Hematopoietic multipotent progenitor cell (in vitro differentiated cells): ENCODE data around the gene TBL1X. TPM values are rescaled to one million over a fixed set of nuclear protein-coding genes. Genes with fewer than 3 reads are reported as not detected.

Experiments used
- DNase-seq, 3 donors: peaks; one replicate each; pipeline ENCODE4 v3.0.0-alpha.2; 2011 to 2015; ENCODE audit warnings: low read depth in 2 of 3, low spot score in 2 of 3
- total RNA-seq: library from RNA; depleted of rRNA; stranded (reverse); fragments of >200 nt; gene quantifications from one replicate; pipeline ENCODE4 v1.2.3, GENCODE V29; 2012

Gene TBL1X
- total RNA-seq, 1 donor: 12.4 TPM

GRCh38 chrX:9576059-9576458 is 111.2 kb downstream of the TBL1X start:
- no peak for DNase-seq

GRCh38 chrX:9577555-9577954 is 112.7 kb downstream of the TBL1X start:
- DNase-seq: no peak

- DNase-seq: no peak
These were observed 113.4 kb downstream of the TBL1X start for GRCh38 chrX:9578083-9578779.

DNA sequence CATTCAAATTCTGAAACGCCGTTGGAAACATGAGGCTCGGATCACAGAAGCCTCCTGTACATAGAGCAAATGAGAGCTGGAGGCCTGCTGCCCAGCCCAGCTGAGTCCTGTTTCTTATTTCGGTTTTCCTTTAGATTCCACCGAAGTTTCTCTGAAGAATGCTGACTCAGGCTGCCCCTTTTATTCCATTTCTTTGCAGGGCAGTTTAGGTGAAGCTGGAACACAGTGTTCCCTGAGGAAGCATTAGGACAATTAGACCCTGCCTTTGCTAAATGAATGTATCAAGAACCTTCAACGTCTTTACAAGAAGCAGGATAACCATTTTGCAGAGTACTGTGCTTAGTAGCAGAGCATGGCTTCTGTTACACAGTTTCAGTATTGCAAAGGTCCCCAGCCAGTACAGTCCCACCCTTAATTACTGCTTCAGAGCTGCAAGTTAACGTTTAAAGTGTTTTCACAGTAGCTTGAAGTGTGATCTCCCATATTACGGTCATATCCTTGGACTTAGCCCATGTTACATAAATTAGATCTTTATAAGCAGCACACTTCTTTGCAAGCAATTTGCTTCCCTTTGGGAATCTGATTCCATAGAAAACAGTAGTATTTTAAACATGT is 117.0 kb downstream of the TBL1X start:
- no peak for DNase-seq

GRCh38 chrX:9582956-9583355 is 118.1 kb downstream of the TBL1X start:
- no peak for DNase-seq

DNA sequence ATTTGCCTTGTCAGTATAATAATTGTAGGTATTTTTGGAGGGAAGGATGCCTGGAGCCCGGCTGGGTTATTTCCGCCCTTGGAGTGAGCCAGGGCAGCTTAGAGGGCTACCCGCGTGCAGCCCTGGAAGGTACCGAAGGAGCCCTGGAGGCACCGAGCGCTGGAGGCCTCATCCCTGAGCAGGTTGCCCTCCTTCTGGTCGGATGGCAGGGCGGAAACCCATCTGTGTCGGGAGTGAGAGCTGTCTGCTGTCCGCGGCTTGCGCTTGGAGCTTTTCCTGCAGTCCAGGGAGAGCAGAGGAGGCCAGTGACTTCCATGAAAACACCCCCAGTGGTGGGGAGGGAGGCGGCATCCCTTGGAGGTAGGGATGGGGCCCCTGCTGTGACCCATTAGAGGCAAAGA is 122.1 kb downstream of the TBL1X start:
- no peak for DNase-seq

DNA sequence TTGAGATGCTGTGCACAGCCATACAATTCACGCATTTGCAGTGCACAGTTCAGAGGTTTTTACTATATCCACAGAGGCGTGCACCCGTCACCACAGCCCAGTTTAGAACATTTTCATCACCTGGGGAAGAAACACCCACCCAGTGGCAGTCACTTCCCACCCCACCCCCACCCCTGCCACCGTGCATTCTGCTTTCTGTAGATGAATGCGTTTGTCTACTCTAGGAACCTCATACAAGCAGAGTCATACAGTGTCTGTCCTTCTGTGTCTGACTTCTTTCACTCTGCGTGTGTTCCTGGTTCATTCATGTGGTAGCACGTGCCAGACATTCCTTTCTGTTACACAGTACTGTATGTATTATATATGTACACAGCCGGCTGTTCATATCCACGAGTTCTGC is 122.8 kb downstream of the TBL1X start:
- no peak for DNase-seq

DNA sequence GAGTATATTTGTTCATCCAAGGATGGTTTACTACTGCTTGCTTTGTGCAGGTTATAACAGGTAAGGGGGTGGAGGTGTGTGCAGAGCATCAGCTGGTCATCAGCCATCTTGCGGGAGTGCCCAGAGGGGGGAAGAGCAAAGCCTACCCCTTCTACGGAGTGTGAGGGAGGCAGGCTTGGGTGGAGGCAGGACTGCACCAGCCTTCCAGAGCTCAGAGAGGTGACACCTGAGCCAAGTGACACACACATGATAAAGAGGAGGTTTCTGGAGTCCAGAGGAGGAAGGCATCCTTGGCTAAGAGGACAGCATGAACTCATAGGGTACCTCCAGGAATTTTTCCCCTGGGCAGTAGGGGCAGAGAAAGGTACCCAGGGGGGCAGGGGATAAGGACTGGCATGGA is 126.6 kb downstream of the TBL1X start:
- DNase-seq: no peak

DNA sequence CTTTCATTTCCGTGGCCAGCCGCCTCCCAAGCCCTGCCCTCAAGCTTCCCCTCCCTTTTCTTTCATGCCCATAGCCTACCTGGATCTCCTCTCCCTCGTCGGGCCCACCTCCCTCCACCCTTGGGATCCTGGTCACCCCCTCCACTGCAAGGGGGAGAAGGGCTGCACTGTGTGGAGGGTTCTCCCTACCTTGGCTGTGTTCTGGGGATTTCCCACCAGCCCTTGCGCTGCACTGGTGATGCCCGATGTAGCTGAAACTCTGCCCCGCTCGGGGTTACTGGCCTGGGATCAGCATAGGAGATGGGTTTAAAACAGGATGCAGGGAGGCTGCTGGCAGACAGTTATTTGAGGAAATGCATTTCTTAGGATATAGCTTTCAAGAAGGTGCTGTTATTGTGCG is 128.9 kb downstream of the TBL1X start:
- no peak for DNase-seq

- no peak for DNase-seq
These were observed 130.3 kb downstream of the TBL1X start for GRCh38 chrX:9595174-9595573.

DNA sequence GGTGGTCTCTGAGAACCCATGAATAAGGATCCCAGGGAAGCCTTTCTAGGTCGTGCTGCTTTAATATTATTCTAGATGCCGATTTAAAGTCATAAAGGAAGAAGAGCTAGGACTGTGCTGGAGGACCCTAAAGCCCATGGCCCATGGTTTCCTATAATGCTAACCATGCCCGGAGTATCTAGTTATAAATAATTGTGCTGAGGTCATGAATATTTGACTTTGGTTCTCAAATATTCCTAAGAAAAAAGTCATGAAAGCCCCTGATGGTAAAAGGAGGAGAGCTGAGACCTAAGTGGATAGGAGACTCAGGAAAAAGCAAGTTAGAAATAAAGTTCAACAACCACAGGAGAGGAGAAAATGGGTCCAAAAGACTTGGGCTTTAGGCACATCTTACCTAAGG is 132.0 kb downstream of the TBL1X start:
- no peak for DNase-seq

- no peak for DNase-seq
These were observed 132.6 kb downstream of the TBL1X start for GRCh38 chrX:9597361-9598035.

DNA sequence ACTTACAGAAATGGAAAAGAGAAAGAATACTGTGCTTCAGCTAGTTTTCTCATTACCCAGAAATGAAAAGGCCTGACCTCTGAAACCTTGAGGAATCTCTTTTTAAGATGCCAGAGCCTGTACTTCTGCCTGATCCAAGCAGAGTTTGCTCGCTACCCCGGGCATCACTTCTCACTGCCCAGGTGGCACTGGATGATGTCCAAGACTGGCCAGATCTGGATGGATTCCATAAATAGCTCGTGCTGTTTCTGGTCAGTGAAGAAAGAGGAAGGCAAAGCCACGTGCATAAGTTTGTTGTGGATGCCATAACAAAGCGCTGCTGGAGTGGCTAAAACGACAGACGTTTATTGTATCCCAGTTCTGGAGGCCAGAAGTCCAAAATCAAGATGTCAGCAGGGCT is 133.5 kb downstream of the TBL1X start:
- DNase-seq: no peak

GRCh38 chrX:9604111-9604907 is 139.5 kb downstream of the TBL1X start:
- no peak for DNase-seq

DNA sequence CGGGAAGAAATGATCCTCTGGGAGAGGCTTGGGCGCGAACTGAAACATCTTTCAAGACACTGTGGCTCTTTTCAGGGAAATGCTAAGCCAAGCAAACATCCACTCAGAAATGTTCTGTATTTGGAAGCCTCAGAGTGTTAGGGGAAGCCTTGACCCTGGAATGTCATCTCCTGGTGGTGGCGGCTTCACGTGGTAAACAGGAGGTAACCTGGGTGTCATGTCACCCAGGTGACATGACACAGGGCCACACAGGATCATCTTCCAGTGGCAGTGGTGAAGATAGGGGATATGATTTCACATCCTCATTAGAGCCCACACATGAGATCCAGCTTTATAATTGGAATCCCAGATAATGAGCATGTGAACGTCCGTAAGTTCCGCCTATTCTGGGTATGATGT is 140.0 kb downstream of the TBL1X start:
- DNase-seq: no peak

DNA sequence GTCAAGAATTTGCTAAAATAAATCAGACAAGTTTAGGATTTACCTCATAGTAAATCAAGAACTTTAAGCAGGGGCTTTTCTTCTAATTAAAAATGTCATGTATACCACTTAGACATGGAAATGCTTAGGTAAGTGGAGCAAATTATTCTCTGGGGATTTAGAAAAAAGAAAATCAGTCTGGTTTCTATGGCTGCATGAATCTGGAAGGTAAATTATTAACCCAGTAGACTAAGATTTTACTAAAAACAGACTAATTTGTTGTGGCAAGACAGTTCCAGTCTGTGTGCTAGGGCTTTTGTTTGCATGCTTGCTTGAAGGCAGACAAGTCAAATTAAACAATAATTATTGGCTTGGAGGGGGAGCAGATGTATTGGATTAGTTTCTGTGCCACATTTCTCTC is 140.6 kb downstream of the TBL1X start:
- DNase-seq: no peak

GRCh38 chrX:9606971-9607370 is 142.1 kb downstream of the TBL1X start:
- no peak for DNase-seq

GRCh38 chrX:9609499-9609898 is 144.6 kb downstream of the TBL1X start:
- DNase-seq: no peak

- no peak for DNase-seq
These were observed 145.1 kb downstream of the TBL1X start for GRCh38 chrX:9609987-9610386.

- no peak for DNase-seq
These were observed 146.0 kb downstream of the TBL1X start for GRCh38 chrX:9610771-9611392.
